GM19240 (cell line): Measurements from ENCODE around the gene L1CAM.

Experiments used
- DNase-seq: peaks from one replicate; pipeline ENCODE4 v3.0.0; 2011; ENCODE audit warnings: low spot score; ENCODE audit not compliant: insufficient read length

The L1CAM gene, protein sequence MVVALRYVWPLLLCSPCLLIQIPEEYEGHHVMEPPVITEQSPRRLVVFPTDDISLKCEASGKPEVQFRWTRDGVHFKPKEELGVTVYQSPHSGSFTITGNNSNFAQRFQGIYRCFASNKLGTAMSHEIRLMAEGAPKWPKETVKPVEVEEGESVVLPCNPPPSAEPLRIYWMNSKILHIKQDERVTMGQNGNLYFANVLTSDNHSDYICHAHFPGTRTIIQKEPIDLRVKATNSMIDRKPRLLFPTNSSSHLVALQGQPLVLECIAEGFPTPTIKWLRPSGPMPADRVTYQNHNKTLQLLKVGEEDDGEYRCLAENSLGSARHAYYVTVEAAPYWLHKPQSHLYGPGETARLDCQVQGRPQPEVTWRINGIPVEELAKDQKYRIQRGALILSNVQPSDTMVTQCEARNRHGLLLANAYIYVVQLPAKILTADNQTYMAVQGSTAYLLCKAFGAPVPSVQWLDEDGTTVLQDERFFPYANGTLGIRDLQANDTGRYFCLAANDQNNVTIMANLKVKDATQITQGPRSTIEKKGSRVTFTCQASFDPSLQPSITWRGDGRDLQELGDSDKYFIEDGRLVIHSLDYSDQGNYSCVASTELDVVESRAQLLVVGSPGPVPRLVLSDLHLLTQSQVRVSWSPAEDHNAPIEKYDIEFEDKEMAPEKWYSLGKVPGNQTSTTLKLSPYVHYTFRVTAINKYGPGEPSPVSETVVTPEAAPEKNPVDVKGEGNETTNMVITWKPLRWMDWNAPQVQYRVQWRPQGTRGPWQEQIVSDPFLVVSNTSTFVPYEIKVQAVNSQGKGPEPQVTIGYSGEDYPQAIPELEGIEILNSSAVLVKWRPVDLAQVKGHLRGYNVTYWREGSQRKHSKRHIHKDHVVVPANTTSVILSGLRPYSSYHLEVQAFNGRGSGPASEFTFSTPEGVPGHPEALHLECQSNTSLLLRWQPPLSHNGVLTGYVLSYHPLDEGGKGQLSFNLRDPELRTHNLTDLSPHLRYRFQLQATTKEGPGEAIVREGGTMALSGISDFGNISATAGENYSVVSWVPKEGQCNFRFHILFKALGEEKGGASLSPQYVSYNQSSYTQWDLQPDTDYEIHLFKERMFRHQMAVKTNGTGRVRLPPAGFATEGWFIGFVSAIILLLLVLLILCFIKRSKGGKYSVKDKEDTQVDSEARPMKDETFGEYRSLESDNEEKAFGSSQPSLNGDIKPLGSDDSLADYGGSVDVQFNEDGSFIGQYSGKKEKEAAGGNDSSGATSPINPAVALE

DNA sequence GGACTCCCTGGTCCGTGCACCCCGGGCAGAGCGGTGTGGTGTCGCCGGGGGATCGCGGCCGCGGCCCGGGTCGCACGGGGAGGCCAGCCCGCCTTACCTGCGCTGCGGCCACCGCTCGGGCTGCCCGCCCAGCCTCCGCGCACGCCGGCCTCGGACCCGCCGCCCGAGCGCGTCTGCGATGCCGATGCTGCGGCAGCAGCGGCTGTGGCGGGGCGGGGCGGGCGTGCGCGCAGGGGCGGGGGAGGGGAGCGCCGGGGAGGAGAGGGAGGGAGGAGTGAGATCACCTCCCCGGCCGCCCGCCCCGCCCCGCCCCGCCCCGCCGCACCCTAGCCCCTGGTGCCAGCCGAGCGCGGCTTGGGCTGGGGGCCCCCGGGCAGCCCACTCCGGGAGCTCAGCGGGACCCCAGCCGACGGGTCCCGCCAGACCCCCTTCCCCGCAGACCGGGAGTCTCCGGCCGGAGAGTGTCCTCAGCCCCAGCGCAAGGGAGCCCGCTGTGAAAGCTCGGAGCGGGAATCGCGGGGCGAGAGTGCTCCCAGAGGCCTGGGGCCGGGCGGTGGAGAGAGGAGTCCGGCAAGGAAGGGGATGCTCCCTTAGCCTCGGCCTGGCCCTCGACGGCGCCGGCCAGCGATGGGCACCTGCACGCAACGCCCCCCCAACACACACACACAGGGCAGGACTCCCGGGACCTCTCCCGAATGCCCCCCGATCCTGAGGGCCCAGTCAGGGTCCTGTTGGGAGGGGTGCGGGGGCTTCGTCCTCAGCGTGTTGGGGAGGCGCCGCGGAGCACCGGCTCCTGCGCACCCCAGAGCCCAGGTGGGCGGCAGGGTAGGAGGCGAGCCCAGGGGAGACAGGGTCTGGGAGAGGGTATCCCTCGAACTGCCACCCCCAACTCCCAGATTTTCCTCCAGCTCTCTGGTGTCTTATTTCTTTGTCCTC is at the start of gene L1CAM:
Gene L1CAM (minus strand): TSS at position 206 of the 936 bp plus-strand sequence. CDS start 10,337 bp downstream, outside the sequence.
- no peak for DNase-seq

DNA sequence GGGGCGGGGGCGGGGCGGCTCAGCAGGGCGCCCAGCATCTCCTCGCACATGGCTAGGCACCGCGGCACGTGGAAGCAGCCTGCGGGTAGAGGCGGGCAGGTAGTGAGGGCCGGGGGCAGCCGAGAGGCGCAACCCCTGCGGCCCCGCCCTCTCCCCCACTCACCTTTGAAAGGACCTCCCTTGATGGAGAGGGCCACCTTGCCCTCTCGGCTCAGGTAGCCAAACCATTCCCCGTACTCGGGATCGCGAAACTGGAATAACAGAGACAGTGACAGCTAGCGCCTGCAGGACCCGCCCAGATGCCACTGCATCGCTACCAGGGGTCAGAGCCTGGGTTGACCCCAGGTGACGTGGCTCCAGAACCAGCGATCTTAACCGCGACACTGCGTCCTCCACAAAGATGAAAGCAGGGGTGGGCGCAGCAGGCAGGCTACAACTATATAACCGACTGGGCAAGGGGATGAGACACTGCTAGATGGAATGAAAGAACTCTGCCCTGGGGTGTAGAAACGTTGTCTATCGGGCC is 49.4 kb upstream of the L1CAM start:
- DNase-seq = no peak

DNA sequence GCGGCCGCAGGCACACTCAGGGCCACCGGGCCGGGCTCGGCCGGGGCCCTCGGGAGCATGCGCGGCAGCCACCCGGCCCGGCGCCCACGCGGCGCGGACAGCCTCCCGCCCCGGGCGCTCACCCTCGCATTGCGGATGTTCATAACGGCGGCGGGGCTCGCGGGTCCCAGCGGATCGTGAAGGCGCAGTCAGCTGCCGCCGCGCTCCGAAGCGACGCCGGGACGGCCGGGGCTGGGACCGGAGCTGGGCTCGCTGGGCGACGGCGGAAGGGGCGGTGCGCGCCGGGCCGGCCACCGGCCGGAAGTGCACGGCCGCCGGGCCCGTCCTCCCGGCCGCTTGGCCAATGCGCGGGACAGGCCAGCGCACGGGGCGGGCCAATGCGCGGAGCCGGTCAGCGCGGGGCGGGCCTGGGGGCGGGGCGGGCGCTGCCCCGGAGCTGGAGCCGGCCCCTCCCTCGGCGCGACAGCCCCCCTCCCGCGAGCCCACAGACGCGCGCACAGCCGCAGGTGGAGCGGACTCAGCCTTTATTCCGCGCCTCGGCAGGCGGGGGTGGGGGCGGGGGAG is 48.9 kb upstream of the L1CAM start, which contains the start of gene NAA10:
Gene NAA10 (minus strand): TSS at position 276 of the 564 bp plus-strand sequence. CDS start 133 bp downstream, at position 143.
- DNase-seq = peak; percentile 83

DNA sequence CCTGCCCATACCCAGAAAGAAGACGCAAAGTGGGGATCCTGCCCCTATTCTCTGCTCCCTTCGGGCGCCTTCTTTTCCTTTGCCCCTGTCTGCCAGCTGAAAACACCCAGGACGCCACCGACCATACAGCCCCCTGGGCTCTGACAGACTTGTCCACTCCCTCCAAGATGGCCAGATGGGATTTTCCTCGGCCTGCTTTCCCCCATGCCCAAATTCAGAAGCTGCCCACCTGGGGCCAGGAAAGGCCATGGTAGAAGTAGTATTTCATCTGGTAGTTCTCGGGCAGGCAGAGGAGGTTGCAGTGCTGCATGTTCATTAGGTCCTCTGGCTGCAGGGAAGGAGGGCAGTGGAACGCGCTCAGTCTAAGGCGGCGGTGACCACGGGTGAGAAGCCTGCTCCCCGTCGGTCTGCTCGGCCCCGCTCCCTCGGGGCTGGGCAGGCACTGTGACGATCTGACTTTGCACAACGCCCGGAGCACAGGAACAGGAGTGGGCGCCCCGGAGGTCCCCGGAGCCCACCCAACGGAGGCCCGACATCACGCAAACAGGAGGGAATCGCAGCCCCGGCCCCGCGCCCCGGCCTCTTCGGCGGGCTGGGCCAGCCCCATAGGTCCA is 48.3 kb upstream of the L1CAM start:
- DNase-seq = no peak

DNA sequence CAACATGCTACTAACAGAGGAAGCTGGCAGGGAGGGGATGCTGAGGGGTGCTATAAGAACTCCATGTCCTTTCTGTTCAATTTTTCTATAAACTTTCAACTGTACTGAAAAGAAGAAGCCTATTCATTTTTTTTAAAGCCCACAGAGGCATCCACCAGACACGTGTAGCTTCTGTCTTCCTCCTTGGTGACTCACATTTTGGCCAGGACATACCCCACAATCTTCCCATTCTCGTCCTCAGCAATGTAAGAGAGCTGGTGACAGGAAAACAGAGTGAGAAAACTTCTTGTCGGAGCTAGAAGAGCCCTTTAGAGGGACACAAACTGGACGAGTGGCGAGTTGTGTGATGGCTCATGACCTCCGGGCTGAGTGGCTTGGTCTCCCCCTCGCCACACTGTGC is 47.8 kb upstream of the L1CAM start:
- DNase-seq = no peak

DNA sequence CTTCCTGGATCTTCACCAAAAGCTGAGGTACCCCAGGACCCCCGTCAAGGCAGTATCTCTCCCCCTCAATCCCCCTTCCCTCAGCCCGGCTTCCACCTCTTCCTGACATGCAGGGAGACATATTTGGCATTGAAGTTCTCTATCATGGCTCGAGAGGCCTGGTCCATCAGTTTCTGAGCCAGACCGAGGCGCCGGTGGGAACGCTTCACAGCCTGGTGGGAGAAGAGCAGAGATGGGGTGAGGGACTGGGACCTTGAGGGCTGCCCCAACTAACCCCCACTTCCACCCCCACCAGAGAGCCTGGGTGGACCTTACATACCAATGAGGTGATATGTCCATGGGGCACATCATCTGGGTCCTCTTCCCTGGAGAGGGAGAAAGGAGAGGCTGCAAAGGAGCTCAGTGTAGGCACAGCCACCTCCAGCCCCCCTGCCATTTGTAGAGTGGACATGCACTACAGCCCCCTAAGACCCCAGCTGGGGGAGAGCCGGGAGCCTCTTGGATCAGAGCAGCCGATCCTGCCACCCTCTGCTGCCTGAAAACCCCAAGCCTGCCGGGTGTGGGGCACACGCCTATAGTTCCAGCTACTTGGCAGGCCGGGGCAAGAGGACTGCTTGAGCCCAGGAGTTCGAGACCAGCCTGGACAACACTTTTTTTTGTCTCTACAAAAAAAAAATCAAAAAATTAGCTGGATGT is 46.4 kb upstream of the L1CAM start:
- DNase-seq = no peak

DNA sequence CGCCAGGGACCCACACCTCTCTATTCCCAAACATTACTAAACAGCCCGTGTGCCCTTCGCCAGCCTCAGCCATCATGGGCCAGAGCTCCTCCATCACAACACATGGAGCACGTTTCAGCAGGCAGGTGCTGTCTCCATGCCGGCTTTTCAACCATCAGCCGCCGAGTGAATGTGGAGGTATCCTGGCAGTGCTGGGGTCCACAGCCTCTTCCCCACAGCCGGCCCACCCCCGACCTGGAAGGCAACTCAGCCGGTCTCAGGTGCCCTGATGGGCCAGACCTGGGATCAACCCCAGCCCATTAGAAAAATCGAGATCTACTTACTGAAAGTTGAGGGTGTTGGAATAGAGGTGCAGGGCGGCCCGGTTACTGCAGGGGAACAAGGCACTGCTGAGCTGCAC is 45.8 kb upstream of the L1CAM start:
- DNase-seq = no peak

DNA sequence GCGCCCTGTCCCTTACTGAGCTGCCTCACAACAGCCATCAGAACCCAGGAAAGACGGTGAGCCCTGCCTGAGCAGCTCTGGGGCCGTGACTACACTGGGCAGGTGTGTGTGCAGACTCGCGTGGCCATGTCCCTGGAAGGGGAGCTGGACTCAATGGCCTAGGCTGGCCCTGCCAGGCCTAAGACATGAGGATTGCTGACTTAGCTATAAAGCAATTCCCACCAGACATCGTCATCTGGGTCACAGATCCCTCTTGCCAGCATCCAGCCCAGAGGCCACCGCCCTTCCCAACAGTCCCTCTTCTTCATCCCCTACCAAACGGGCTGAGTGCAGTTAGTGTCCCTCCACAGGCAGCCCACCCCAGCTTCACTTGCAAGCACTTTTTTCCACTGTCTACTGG is 45.2 kb upstream of the L1CAM start:
- no peak for DNase-seq

DNA sequence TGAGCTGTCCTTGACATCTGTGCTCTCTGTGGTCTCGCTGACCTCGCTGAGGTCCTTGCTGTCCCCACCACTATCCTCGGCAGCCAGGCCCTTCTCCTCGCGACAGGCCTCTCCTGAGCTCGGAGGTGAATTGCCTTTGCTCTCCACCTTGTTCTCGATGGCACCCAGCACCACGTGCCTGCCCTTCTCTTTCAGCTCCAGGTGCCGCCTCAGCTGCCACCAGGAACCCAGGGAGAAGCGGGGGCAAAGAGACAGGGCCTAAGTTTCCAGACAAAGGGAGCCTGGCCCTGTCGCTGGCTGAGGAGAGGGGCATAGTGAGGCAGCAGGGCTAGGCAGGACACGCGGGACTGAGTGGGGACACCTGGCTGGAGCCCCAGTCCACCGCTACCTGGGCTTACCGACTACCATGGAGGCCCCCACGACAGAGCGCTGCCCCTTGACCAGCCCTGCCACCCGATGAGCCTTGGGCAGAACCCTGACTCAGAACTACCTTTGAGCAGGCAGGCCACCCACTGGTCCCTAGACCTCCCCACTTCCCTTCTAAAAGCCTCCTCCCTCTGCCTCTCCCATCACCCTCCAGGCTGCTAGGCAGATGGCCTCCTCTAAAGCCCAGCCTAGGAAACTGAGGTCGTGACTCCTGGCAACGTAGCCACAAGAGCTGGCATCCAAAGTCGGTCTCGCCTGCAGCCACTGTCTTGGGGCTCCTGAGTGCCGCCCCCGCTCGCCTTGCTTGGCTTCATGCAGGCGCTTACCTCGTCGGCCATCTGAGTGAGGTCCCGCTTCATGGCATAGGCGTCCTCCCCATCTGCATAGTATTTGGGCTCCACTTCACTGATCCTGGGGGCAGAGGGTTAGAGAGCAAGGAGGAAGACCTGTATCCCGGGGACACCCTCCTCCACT is 44.3 kb upstream of the L1CAM start:
- DNase-seq = no peak

DNA sequence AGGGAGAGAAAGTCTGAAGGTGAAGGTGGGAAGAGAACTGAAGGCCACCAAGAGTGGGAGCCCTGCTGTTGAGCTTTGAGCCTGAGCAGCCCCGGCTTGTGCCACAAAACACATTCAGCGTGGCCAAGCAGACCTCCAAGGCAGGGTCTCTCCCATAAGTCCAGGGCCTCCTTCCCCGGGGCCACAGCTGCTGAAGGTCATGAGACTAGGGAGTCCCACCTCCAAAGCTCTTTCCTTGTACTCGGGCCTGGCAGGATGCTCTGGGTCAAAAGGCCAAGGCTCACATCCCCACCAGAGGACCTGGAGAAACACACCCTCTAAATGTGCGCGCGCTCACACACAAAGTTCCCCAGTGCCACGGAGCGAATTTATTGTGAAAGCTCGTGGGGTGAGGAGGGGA is 43.6 kb upstream of the L1CAM start:
- no peak for DNase-seq

DNA sequence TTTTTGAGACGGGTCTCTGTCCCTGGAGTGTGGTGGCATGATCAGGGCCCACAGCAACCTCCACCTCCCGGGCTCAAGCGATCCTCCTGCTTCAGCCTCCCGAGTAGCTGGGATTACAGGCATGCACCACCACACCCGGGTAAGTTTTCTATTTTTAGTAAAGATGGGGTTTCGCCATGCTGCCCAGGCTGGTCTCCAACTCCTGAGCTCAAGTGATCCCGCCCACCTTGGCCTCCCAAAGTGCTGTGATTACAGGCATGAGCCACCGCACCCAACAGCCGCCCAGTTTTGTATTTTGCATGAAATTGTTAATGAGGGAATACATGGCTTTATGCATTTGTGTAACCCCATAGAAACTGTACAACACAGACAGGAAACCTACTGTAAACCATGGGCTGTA is 42.9 kb upstream of the L1CAM start:
- DNase-seq = no peak

DNA sequence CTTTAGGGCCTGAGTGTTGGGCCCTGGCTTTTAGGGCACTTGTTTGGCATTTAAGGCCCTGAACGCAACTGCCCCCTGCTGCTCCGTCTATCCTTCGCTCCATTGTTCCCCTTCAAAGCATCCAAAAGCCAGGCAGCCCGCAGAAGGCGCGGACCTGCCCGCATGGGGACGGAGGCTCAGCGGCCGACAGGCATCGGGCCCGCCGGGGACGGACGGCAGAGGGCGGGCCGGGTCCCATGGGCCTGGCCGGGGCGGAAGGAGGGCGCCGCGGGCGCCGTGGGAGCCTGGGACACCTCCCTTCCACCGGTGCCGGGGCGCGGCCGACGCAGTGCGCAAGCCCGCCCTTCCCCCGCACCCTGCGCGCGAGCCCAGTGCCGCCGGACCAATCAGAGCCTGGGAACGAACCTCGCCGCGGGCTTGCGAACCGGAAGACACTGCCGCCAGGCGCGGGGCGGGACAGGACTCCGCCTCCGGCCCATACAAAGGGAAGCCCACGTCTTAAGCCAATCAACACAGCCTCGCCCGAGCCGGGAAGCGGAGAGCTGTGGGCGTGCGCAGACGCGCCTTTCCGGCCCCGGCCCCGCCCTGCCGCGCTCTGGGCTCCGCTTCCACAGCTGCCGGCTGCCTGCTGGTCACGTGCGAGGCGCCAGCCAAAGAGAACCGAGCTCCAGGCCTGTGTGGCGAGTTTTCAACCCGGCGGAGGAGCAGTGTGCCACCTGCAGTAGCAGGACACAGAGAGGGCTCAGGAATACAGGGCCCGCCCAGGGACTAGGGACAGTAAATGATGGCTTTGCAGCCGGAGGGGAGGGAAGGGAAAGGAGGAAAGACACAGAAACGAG is 42.2 kb upstream of the L1CAM start:
- DNase-seq = peak; percentile 90

DNA sequence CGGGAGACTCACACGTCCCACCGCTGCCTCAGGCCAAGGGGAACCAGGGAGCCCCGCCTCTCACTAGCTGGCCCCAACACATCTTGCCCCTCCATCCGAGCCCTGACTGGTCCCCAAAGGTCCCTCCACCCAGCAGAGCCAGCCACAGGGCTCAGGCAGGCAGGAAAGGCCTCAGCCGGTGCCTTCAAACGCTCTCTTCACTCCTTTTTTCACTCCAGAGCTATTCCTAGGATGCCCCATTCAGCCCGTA is 41.6 kb upstream of the L1CAM start:
- DNase-seq = no peak

DNA sequence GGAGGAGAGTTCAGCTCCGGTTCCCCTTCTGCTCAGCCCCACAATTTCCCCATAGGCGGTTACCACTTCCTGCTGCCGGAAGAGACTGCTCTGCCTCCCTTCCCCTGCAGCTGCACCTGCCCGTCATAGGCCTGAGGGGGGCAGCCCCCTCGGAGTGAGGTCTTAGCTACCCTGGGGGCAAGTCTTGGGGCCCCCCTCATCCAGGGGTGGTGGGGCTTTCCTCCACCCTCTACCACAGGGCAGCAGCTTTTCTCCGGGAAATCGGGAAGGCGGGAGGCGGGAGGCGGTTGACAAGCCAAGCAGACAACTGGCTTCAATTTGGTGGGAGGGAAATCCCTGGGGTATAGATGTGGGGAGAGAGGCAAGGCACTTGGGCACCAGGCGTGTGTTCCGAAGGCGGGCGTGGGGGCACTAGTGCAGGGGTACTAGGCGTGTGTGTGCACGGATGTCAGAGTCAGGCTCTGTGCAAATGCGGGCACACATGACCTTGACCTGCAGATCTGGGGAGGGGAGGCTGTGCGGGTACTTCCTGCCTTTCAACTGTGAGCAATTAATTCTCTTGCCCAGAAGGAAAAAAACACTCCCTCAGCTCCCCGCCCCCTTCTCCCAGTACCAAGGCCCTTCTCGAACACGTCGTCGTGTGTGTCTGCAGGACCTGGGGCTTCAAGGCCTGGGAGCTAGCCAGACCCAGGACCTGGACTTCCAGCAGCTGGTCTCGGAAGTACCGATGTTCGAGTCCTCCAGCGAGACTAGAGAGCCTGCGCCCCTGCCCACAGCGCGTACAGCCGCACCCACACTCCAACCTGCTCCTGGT is 41.1 kb upstream of the L1CAM start:
- DNase-seq = peak; percentile 80

DNA sequence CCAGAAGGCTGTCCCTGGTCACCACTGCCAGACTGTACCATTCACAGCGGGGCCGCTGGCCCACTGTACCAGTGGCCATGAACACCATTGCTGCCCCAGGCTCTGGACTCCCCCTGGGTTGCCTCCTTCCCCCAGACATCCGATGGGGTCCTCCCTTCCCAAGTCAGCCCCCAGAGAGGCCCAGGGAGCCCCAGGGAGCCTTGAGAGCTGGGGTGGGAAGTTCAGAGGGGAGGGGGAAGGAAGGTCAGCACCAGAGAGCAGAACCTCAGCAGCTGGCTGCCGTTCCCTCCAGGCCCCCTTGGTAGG is 40.5 kb upstream of the L1CAM start:
- DNase-seq = no peak

DNA sequence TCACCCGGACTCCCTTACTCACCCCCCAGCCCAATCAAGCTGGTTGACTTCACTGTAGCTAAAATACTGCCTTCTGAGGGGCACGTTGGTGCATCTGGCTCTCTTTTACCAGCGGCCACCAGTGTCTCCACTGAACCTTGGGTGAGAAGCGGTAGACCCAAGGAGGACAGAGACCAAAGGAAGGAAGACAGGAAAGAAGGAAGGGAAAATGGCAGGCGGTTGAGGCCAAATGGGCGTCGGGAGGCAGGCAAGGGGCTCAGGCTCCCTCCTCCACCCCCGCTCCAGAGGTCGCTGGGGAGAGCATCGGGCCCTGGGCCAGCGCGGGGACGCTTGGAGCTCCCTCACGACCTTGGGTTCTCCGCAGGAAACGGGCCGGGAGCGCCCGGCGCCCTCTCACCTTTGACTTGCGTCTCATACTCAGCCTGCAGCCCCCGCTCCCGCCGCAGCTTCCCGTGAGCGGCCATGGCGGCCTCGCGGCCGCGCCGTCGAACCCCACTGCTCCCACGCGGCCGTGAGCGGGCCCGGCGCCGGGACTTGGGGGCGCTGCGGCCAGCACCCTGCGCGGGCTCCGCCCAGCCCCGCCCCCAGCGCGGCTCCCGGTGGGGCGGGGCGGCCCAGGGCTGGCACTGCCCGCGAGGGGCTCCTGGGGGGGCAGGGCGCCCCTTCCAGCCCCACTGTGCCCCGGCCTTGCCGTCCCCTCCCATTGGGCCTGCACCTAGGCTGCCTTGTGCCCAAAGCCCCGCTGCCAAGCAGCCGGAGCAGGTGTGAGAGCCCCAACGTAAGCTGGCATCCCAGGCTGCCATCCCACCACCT is 40.0 kb upstream of the L1CAM start, which contains the start of gene ARHGAP4:
Gene ARHGAP4 (minus strand): TSS at position 526 of the 813 bp plus-strand sequence. CDS start 62 bp downstream, at position 464.
- no peak for DNase-seq
